ENCODE data around the gene PLA2G2C. TPM values are rescaled to one million over a fixed set of nuclear protein-coding genes. Genes with fewer than 3 reads are reported as not detected.

The PLA2G2C gene
- total and polyA plus RNA-seq, 2 of the 8 experiments (the other 6 are each of a cell fraction or from before 2014, with no cell fraction given), result not detected

DNA sequence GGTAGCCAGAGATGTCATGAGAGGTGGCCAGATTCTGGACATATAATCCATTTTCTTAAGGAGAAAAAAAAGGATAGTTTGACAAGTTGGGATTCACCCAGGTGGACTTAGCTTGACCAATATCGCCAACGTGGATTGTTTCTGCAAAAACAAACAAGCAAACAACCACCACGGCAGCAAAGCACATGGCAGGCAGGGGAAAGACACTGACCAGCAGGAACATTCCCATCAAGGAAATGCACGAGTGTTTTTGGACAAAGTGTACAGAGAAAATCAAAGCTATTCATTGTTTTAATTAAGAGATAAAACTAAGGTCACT is 9.1 kb upstream of the PLA2G2C start:
- FAIRE-seq, result no peak
- H2BK5ac ChIP-seq (ENCODE audit: low read depth, low read length), result no peak overlapping the region
- CTCF ChIA-PET (ENCODE audit: partially characterized antibody), result interaction anchor here (0.7 to 9.3 kb wide), 34 partner anchors 8 to 297 kb away, joined by 3 to 90 read pairs (median 4); no protein-coding TSS in a partner anchor
- no peak for TF ChIP-seq BCL11A (IDR thresholded peaks at IDR 0.05; ENCODE audit: low read depth in 2 of 2, low read length in 2 of 2)
- TF ChIP-seq, protein P1, sequence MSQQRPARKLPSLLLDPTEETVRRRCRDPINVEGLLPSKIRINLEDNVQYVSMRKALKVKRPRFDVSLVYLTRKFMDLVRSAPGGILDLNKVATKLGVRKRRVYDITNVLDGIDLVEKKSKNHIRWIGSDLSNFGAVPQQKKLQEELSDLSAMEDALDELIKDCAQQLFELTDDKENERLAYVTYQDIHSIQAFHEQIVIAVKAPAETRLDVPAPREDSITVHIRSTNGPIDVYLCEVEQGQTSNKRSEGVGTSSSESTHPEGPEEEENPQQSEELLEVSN (IDR thresholded peaks at IDR 0.05), result no peak
- TF ChIP-seq SP4 (IDR thresholded peaks at IDR 0.05; ENCODE audit: low read length), result no peak
- TF ChIP-seq SAP30 (IDR thresholded peaks at IDR 0.05; ENCODE audit: insufficient read depth, insufficient replicate concordance, low read length), result no peak
- TF ChIP-seq TEAD4 (IDR thresholded peaks at IDR 0.05; ENCODE audit: low read depth, low read length), result no peak
- TF ChIP-seq ZNF274 (IDR thresholded peaks at IDR 0.05; ENCODE audit: borderline replicate concordance, extremely low read depth, low read length), result no peak
- TF ChIP-seq RBBP5 (IDR thresholded peaks at IDR 0.05; ENCODE audit: borderline replicate concordance, low read depth, low read length), result no peak
- no peak for TF ChIP-seq EZH2 (IDR thresholded peaks at IDR 0.05; ENCODE audit: low read depth, low read length, severe bottlenecking)
- no peak for TF ChIP-seq KDM1A (IDR thresholded peaks at IDR 0.05; ENCODE audit: borderline replicate concordance, low read length)
- TF ChIP-seq, protein P2, sequence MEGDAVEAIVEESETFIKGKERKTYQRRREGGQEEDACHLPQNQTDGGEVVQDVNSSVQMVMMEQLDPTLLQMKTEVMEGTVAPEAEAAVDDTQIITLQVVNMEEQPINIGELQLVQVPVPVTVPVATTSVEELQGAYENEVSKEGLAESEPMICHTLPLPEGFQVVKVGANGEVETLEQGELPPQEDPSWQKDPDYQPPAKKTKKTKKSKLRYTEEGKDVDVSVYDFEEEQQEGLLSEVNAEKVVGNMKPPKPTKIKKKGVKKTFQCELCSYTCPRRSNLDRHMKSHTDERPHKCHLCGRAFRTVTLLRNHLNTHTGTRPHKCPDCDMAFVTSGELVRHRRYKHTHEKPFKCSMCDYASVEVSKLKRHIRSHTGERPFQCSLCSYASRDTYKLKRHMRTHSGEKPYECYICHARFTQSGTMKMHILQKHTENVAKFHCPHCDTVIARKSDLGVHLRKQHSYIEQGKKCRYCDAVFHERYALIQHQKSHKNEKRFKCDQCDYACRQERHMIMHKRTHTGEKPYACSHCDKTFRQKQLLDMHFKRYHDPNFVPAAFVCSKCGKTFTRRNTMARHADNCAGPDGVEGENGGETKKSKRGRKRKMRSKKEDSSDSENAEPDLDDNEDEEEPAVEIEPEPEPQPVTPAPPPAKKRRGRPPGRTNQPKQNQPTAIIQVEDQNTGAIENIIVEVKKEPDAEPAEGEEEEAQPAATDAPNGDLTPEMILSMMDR (IDR thresholded peaks at IDR 0.05; ENCODE audit: control extremely low read depth in 1 of 3, insufficient read depth in 1 of 3, low read depth in 1 of 3, low read length in 3 of 3), result no peak
- TF ChIP-seq EGR1 (IDR thresholded peaks at IDR 0.05; ENCODE audit: borderline replicate concordance, low read depth, low read length), result no peak

More for the DNA sequence above, 9.1 kb upstream of the PLA2G2C start:
- no peak for DNase-seq (ENCODE audit: low read depth in 1 of 2, low spot score in 2 of 2)
- Histone ChIP-seq H3K4me1 (replicated peaks in 1 of 4; ENCODE audit: control insufficient read depth in 3 of 4, insufficient read depth in 4 of 4, low read length in 3 of 4) (peaks cover 0 to 7% (median under 1%) of the 10 kb centered on the region in 4 experiments; a peak in 4 of 7 replicates), H3K4me2 (ENCODE audit: insufficient read depth in 1 of 2, low read depth in 2 of 2, low read length in 2 of 2) (no peak overlapping the region), H3K23ac (ENCODE audit: insufficient read length) (no peak overlapping the region), H2AK5ac (ENCODE audit: low read depth, low read length) (no peak overlapping the region), H2BK15ac (ENCODE audit: low read length) (0 out of 2 replicates have a peak overlapping the region, but pooled peaks have one; percentile 76), H3K79me2 (ENCODE audit: control insufficient read depth in 1 of 2, insufficient read depth in 2 of 2, low read length in 2 of 2) (no peaks in the 10 kb centered on the region), H2BK20ac (ENCODE audit: low read length) (no peak overlapping the region), H2AFZ (ENCODE audit: low read length) (no peak overlapping the region), H4K20me1 (replicated peaks in 1 of 2; ENCODE audit: control insufficient read depth in 1 of 2, insufficient read depth in 2 of 2, low read length in 2 of 2) (no peaks in the 10 kb centered on the region), H2BK120ac (replicated peaks; ENCODE audit: low read depth, low read length) (no peak overlapping the region), H3K9me3 (ENCODE audit: insufficient read depth in 2 of 2, low read depth in 1 of 2, low read length in 1 of 2) (no peaks in the 10 kb centered on the region), H3K14ac (ENCODE audit: insufficient read length) (no peak overlapping the region), H3K79me1 (ENCODE audit: low read depth, low read length) (no peaks in the 10 kb centered on the region), H3K18ac (ENCODE audit: extremely low read depth, low read length) (no peak overlapping the region), H3K27me3 (replicated peaks in 1 of 4; ENCODE audit: control insufficient read depth in 3 of 4, extremely low read depth in 1 of 4, insufficient read depth in 3 of 4, low read length in 3 of 4) (peaks cover 0 to 2% (median 0%) of the 10 kb centered on the region in 4 experiments; a peak in 2 of 7 replicates), H3K27ac (ENCODE audit: low read depth, low read length) (no peak overlapping the region), H4K91ac (replicated peaks; ENCODE audit: insufficient read length, low read length) (no peak overlapping the region), H3K4me3 (ENCODE audit: extremely low read depth in 1 of 4, insufficient read depth in 2 of 4, low read depth in 3 of 4, low read length in 4 of 4) (no peak overlapping the region), H2BK12ac (ENCODE audit: low read depth, low read length) (no peak overlapping the region), H3K56ac (replicated peaks; ENCODE audit: insufficient read length, low read depth, low read length) (no peak overlapping the region), H3K36me3 (ENCODE audit: control insufficient read depth in 2 of 4, insufficient read depth in 4 of 4, low read length in 3 of 4) (no peaks in the 10 kb centered on the region), H4K5ac (ENCODE audit: insufficient read length, low read depth, low read length) (no peak overlapping the region), H3K23me2 (ENCODE audit: low read depth, low read length) (no peaks in the 10 kb centered on the region), H3K9ac (replicated peaks in 1 of 4; ENCODE audit: extremely low read depth in 1 of 4, low read depth in 3 of 4, low read length in 3 of 4) (no peak overlapping the region), H3K4ac (replicated peaks; ENCODE audit: insufficient read length, low read depth, low read length) (no peak overlapping the region), H4K8ac (ENCODE audit: extremely low read depth, insufficient read depth, low read length) (no peak overlapping the region)
- 88% methylated on average over 4 of the region's 4 CpGs; no CpG with 5 or more reads in 1 of the 2 experiments for WGBS, 2 experiments (ENCODE audit: extremely low coverage in 1 of 2, insufficient coverage in 1 of 2, insufficient read length in 1 of 2, insufficient replicate concordance in 2 of 2, low coverage in 1 of 2, low lambda C conversion rate in 2 of 2, missing lambda C conversion rate in 1 of 2)
- POLR2A ChIA-PET (ENCODE audit: partially characterized antibody), result no interaction called here

Measured in H1 (cell line).